RWPE2 (cell line): ENCODE results near the gene RNPEP.

Experiments used
- ATAC-seq: fragments of 200-7000 bp; cut with Tn5 transposase; 3 replicates; pipeline ENCODE4 v1.9.1; 2021; ENCODE audit warnings: low read depth
- DNase-seq: peaks from one replicate; pipeline ENCODE4 v3.0.0-alpha.2; 2020; ENCODE audit warnings: low spot score
- H3K27ac ChIP-seq: fragments of 450-650 bp; 2 replicates; pipeline ENCODE4 v1.5.1; 2017; ENCODE audit warnings: mild to moderate bottlenecking; ENCODE audit not compliant: poor library complexity, severe bottlenecking
- H3K27me3 ChIP-seq: fragments of 250-450 bp; sonication (Bioruptor Pico); 2 replicates; pipeline ENCODE4 v1.5.1; 2021; ENCODE audit warnings: mild to moderate bottlenecking, moderate library complexity; ENCODE audit not compliant: insufficient read depth, poor library complexity, severe bottlenecking
- H3K36me3 ChIP-seq: fragments of 250-450 bp; sonication (Bioruptor Pico); 2 replicates; pipeline ENCODE4 v1.5.1; 2020; ENCODE audit warnings: low read depth, mild to moderate bottlenecking, moderate library complexity
- H3K4me1 ChIP-seq: fragments of 250-450 bp; sonication (Bioruptor Pico); 2 replicates; pipeline ENCODE4 v1.5.1; 2021; ENCODE audit warnings: mild to moderate bottlenecking, moderate library complexity; ENCODE audit not compliant: insufficient read depth, poor library complexity, severe bottlenecking
- H3K4me3 ChIP-seq: fragments of 250-450 bp; sonication (Bioruptor Pico); 2 replicates; pipeline ENCODE4 v1.5.1; 2021; ENCODE audit warnings: mild to moderate bottlenecking, moderate library complexity; ENCODE audit not compliant: severe bottlenecking
- H3K9me3 ChIP-seq: fragments of 250-450 bp; sonication (Bioruptor Pico); 2 replicates; pipeline ENCODE4 v1.5.1; 2021; ENCODE audit warnings: mild to moderate bottlenecking, moderate library complexity; ENCODE audit not compliant: severe bottlenecking
- CTCF ChIP-seq: fragments of 450-650 bp; IDR thresholded peaks from one replicate; pipeline ENCODE4 v1.5.1; 2017; ENCODE audit warnings: mild to moderate bottlenecking, moderate library complexity; ENCODE audit not compliant: poor library complexity, severe bottlenecking

Gene RNPEP

GRCh38 chr1:202014060-202014459, 31.6 kb downstream of the RNPEP start:
- Histone ChIP-seq H3K4me1 (peaks cover 61% of the 10 kb centered on the region), H3K36me3 (no peaks in the 10 kb centered on the region), H3K27ac (no peak overlapping the region), H3K27me3 (no peaks in the 10 kb centered on the region), H3K4me3 (no peak overlapping the region), H3K9me3 (no peaks in the 10 kb centered on the region)
- no peak for TF ChIP-seq CTCF
- DNase-seq (no peak), ATAC-seq (no peak)

- no peaks in the 10 kb centered on the region for H3K36me3 ChIP-seq
- no peak for TF ChIP-seq CTCF
- no peaks in the 10 kb centered on the region for H3K27me3 ChIP-seq
- H3K4me3 ChIP-seq, result no peak overlapping the region
- DNase-seq, result no peak
- peak overlapping the region; percentile 30 for H3K27ac ChIP-seq
- H3K9me3 ChIP-seq, result no peaks in the 10 kb centered on the region
- H3K4me1 ChIP-seq, result peaks cover 56% of the 10 kb centered on the region
- ATAC-seq, result peak; percentile 41; the same call in 2 of the 3 replicates
Measured at GRCh38 chr1:202014915-202015661, 32.6 kb downstream of the RNPEP start.

- Histone ChIP-seq H3K4me1 (peaks cover 51% of the 10 kb centered on the region), H3K27ac (peak overlapping the region; percentile 30), H3K4me3 (no peak overlapping the region), H3K27me3 (no peaks in the 10 kb centered on the region), H3K9me3 (no peaks in the 10 kb centered on the region), H3K36me3 (no peaks in the 10 kb centered on the region)
- DNase-seq, result no peak
- ATAC-seq, result no peak
- no peak for TF ChIP-seq CTCF
Measured at GRCh38 chr1:202015662-202015937, 33.2 kb downstream of the RNPEP start.

GRCh38 chr1:202016022-202016810, 33.8 kb downstream of the RNPEP start:
- peak overlapping the region; percentile 30 for H3K27ac ChIP-seq
- H3K4me1 ChIP-seq, result peaks cover 48% of the 10 kb centered on the region
- no peak for DNase-seq

More at GRCh38 chr1:202016022-202016810, 33.8 kb downstream of the RNPEP start:
- H3K36me3 ChIP-seq, result no peaks in the 10 kb centered on the region
- no peak for ATAC-seq
- no peaks in the 10 kb centered on the region for H3K27me3 ChIP-seq
- H3K4me3 ChIP-seq, result no peak overlapping the region
- no peaks in the 10 kb centered on the region for H3K9me3 ChIP-seq
- no peak for TF ChIP-seq CTCF
